Activated naive CD8-positive, alpha-beta T cell treated with anti-CD3 and anti-CD28 coated beads, Interleukin-2, amount 50 U/mL, for 16 hours (primary cell): ENCODE results near the gene BTBD10.

Experiments
- DNase-seq: peaks from one replicate; pipeline ENCODE4 v3.0.0-alpha.2; 2020; ENCODE audit warnings: low read depth, low spot score

Gene BTBD10

GRCh38 chr11:13339195-13340153 is 123.5 kb downstream of the BTBD10 start:
- DNase-seq, result no peak

- DNase-seq, result no peak
These were observed 124.5 kb downstream of the BTBD10 start for GRCh38 chr11:13338427-13339069.

GRCh38 chr11:13338019-13338426 is 125.0 kb downstream of the BTBD10 start:
- DNase-seq, result no peak
